Activated gamma-delta T cell treated with anti-CD3 and anti-CD28 coated beads, Interleukin-2, amount 50 U/mL, for 16 hours (primary cell): Measurements from ENCODE around the gene MMP24.
A peak's percentile ranks its signal among the peaks of the same experiment; 100 is the strongest.

Experiments
- DNase-seq: peaks from one replicate; pipeline ENCODE4 v3.0.0-alpha.2; 2020; ENCODE audit warnings: low read depth

Gene MMP24

DNA sequence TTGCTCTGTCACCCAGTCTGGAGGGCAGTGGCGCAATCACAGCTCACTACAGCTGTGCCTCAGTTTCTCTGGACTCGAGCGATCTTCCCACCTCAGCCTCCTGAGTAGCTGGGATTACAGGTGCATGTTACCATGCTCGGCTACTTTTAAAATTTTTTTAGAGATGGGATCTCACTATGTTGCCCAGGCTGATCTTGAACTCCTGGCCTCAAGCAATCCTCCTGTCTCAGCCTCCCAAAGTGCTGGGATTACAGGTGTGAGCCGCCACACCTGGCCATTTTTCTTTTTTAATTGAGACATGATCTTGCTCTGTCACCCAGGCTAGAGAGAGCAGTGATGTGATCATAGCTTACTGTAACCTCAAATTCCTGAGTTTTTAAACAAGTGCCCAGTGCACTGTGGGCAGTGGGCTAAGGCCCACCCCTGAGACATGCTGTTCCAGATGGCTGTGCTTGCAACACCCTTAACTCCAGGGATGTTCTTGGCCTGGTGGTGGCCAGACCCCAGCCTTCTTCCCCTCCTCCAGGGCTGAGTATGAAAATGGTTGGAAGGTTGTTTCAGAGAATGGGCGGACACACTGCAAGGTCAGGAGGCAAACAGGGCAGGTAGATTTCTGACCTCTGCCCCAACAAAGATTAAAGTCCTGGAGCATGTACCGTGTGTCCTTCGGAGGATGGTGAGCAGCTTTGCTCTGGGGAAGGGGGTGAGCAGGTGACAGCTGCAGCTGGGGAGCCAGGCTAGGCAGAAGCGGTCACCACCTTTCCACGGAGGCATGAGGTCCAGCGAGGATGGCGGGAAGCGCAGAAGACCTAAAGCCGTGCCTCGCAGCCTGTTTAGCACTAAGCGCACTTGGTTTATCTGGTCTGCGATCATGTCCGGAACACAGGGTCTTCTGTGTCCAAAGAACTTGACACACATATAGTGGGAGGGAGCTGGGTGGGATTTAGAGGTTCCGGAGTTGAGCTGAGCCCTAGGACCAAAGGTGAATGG lies 67.1 kb downstream of the MMP24 start:
- no peak for DNase-seq

DNA sequence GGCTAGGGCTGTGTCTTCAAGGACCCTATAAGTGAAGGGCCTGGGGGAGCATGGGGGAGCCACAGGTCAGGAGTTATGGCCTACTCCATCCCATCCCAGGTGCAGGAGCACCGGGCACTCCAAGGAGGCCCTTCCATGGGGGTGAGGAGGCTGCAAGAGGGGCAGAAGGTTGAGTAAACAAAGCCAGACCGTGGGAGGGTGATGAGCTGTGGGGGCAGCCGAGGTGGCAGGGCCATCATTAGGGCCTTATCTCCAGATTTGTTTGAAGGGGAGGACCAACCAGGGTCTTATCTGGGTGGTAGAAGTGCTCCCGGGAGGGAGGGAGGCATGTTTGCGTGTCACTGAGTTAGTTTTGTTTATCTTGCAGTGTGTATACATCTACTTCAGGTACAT lies 67.8 kb downstream of the MMP24 start:
- no peak for DNase-seq

DNA sequence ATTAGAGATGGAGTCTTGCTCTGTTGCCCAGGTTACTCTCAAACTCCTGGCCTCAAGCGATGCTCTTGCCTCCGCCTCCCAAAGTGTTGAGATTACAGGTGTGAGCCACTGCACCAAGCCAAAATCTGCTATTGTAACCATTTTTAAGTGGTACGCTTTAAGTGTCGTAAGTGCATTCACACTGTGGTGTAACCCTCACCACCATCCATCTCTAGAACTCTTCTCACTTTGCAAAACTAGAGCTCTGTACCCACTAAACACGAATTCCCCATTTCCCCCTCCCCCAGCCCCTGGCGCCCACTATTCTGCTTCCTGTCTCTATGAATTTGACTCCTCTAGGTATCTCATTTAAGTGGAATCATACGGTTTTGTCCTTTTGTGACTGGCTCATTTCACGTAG lies 68.6 kb downstream of the MMP24 start:
- DNase-seq: no peak

DNA sequence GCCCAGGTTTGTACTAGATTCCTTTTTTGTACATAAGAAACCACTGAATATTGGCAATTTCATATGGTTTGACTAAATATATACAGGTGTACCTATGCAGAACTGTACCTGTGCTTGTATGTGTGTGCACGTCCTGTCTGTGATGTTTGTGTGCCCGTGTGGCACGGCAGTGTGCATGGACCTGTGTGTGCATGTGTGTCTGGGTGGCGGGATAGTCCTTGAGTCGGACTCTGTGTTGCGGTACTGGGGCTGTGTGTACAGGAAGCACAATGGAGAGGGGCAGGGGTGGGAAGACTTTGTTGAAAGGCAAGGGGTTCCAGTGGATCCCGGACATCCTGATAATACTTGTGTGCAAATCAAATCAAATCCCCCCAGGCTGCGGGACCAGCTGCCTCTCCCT lies 69.2 kb downstream of the MMP24 start:
- no peak for DNase-seq

DNA sequence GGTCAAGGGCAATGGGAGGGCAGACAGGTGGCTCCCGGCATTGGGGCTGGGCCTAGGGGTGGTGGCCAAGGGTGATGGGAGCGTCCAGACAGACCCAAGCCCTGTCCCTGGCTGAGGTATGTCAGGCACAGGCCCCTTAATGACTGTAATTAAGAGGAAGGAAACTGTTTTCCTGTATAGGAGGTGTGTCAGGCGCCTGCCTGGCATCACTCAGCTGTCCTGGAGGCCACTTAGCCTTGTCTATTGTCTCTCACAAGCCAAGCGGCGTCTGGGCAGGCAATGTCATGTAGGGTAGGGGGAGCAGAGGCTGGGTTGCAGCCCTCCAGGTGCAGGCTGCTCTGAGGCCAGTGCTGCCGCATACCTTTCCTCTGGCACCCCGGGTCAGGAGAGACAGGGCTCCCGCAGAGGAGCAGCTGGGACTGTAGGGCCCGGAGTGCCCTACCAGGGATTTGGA lies 69.6 kb downstream of the MMP24 start:
- DNase-seq: no peak

DNA sequence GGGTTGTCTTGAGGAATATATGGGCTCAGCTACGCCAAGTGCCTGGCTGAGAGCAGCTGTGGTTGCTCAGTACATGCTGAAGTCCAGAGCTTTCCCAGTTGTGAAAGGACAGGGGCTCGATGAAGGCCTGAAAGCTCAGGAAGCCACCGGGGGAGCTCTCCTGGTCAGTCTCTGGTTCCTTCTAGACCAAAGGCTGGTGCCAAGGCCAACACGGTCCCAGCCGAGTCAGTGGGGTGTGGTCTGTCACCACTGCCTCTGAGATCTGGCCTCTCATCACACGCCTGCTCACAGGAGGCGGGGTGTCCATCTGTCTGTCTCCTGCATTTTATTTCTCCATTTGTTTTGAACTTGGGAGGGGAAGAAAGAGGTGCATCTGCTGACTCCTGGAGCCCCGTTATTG lies 70.7 kb downstream of the MMP24 start:
- DNase-seq: no peak

DNA sequence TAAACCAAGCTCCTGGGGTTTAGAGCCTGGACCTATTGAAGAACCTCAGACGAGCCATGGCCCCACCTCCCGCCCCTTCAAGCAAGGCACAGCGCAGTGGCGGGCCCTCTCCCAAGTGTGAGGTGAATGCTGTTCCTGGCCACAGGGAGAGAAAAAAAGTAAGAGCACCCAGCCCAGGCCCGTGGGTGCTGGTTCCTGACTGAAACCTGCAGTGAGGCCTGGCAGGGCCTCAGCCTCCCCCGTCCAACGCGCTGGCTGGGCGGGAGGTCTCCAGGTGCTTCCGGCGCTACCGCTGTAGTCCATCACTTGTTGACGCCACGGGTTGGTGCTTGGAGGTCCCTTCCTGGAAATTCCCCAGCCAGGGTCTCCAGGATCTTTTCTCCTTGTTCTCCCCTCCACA lies 71.2 kb downstream of the MMP24 start:
- DNase-seq: no peak

DNA sequence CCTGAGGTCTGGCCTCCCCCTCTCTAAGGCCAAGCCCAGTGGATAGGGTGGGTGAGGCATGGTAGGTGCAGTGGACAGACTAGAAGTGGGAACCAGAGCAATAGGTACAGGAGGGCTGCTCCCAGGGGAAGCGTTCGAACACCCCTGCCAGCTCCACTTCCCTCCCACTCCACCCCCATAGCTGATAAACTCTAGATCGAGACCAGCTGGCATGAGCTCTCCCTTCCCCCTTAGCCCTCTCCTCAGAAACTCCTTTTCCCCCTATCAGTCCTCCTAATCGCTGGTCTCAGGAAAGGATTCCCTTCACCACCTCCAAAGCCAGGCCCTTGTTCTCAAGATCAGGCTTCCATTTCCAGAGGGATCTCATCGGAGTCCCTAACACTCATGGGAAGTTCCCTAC lies 71.8 kb downstream of the MMP24 start:
- DNase-seq: no peak

DNA sequence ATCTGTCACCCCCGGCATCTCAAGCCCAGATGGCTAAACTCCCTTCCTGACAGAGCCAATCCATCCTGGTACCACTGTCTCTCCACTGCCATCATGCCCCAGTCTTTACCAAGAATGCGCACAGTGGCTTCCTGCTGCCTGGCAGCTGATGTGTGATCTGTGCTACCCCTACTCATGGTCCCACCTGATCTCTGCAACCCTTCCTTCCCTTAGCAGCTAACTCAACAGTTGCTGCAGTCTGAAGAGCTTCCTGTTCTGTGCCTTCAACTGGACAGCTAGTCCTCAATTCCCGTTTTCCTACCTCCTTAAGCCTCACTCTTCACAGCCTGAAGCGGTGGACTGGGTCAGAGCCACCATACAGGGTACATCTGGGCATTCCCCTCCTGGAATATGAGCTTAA lies 73.3 kb downstream of the MMP24 start:
- no peak for DNase-seq

DNA sequence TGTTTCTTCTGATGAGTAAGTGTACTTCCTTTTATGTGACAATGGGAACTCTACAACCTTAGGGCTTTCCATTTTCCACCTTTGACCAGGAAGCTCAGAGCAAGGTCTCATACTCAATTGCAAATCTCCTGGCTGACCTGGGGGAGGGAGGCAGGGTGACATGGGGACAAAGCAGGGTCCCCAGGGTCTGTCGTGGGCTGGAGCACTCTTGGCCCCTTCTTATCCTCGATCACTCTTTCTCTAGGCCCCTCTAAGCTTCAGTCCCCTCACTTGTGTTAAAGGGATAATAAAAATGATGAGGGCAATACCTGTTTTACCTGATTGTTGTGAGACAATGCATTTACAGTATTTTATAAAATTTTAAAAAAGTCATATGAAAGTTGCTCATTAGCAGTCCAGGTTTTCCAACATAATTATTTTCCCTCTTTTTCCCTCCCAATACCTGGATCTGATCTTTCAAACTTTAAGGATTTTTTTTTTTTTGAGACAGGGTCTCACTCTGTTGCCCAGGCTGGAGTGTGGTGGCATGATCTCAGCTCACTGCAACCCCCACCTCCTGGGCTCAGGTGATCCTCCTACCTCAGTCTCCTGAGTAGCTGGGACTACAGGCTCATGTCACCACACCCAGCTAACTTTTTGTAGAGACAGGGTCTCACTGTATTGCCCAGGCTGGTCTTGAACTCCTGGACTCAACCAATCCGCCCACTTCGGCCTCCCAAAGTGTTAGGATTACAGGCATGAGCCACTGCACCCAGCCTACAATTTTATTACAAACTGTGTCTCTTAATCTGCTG lies 74.2 kb downstream of the MMP24 start:
- no peak for DNase-seq

DNA sequence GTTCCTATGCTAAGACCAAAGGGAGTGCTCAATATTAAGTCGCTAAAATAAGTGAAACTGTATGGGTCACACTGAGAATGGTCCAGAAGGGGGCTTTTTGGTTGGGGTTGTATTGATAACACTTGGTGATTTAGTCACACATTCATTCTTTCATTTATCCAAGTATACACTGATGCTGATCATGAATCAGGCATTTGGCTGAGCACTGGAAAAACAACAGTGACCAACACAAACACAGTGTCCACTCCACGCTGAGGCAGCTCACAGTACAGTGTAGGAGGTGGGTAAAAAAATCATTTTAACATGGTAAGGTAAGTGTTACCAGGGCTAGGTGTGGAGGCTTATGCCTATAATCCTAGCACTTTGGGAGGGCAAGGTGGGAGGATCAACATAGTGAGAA lies 74.9 kb downstream of the MMP24 start:
- no peak for DNase-seq

DNA sequence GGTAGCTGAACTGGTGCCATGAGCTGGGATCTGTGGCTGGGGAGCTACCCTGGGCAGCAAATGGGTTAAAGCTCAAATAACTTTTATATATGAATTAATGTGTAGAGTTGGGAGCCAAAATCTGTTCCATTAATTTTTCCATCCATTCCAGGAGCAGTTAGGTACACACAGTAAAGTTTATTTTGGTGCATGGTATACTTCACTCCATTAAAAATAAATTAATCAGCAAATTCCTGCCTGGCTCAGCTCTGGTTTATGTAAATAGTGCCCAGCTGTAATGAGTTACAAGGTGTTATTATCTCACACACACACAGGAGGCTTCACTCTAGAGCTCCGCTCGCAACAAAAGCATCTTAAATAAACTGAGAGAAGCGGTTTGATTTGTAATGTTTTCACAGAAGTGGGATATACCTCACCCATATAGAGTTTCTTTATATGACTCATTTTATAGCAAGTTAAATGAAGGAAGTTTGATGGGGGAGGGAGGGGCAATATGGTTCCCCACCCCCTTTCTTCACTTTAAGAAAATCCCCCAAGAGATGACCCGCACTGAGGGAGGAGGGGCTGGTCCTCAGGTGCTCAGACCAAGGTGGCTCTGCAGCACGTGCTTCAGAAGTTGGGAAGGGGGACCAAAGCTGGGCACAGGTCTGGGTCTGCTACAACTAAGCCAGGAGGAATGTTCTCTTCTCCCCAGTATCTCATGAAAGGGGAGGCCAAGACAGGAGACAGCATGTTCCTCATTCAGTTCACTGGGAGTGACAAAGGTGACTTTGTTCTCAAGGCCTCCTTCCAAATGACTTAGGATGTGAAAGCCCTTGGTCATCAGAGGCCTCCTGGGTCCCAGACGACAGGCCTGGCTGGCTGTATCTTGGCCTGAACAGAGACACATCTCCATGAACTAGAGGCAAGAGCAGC lies 76.2 kb downstream of the MMP24 start:
- DNase-seq: no peak

DNA sequence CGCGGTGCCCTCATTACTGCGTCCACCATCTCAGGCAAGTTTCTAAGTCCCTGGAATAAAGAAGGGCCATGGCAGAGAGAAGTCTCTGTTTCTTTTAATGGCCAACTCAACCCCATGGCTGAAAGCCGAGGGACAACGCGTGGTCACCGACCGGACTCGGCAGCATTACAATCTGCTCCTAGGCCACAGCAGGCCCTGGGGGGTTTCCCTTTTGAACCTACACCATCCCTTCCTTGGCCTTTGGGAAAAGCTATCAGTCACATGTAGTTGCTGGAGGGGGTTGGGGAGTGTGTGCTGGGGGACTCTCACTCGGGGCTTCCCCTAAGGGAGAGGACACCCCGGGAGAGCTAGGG lies 76.9 kb downstream of the MMP24 start:
- DNase-seq: no peak

DNA sequence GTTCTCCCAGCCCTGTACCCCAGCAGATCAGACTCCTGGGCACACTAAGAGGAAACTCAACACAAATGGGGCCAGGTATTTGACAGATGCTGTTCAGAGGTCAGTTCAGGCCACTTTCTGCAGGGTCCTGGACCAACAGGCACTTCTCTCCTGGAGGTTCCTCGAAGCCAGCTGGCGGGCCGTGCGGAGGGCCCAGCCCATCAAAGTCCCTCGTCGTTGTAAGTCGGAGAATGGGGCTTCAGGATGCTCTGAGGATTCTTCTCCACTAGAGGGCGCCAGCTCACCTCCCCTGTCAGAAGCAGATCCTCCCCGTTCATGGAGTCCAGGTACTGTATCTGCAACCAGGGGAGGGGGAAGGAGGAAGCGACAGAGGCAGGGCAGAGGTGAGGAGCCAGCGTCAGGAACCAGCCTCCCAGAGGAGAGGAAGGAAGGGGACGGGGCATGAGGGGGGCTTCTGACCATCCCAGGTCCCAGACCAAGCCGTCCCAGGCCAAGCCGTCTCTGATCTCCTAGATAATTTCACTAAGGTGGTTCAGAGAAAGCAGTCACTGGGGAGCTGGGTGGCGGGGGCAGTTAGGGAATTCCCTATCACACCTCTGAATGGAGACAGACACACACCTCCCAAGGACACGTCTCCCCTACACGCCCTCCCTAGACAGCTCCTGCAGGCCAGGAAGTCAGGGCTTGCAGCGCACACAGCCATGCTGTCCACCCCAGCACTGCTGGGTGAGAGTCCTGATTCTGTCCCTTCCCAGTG lies 77.4 kb downstream of the MMP24 start:
- peak; percentile 78 for DNase-seq

DNA sequence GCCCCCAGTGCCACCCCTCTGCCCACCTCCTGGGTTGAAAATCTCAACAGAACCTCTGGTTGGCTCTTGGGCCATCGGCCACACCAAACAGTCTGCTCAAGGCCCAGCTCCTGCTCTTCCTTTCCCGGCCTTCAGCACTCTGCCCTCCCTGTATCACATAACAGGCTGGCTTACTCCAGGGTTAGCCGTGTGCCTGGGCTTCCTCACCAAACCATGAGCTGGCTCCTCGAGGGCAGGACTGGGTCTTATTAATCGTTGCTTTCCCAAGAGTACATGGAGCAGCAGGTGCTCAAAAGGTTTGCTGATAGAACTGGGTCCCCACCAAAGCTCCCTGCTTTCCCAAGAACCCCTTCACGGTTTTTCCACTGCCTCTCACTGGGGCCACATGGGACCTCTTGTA lies 78.5 kb downstream of the MMP24 start:
- DNase-seq: no peak

DNA sequence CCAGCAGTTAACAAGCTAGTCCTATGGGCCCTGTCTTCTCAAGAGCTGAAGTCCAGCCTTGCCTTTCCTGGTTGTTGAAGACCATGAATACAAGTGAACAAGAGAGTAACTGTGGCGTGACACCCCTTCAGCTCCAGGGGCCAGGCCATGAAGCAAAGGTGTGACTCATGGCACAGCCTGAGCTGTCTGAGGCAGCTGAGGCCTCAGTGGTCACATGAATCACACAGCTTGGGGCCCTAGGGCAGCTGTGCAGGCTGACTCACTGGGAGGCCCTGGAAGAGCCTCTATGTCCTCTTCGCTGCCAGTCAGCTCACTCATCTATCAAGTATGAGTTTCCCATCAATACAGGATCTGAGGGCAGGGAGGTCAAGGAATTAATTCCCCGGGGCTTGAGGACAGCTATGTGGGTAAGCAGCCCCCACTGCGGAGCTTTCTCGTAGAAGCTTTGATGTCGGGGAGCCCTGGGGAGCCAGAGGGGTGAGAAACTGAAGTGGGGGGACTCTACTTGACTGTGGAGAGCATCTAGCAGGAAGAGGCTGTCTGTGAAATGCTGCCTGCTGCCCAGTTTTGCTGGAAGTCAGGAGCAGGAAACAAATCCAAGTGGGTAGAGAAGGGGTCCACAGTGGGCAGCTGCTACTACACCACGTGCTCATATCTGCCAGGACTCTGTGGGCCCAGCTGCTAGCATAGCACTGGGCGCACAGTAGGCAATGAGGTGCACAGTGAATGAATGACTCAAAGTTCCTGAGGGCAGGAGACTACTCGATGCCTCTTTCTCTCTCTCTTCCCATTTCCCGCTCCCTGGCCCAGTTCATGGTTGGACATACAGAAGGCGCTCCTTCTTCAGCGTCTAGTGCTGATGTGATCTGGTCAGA lies 79.4 kb downstream of the MMP24 start:
- DNase-seq: peak; percentile 43

DNA sequence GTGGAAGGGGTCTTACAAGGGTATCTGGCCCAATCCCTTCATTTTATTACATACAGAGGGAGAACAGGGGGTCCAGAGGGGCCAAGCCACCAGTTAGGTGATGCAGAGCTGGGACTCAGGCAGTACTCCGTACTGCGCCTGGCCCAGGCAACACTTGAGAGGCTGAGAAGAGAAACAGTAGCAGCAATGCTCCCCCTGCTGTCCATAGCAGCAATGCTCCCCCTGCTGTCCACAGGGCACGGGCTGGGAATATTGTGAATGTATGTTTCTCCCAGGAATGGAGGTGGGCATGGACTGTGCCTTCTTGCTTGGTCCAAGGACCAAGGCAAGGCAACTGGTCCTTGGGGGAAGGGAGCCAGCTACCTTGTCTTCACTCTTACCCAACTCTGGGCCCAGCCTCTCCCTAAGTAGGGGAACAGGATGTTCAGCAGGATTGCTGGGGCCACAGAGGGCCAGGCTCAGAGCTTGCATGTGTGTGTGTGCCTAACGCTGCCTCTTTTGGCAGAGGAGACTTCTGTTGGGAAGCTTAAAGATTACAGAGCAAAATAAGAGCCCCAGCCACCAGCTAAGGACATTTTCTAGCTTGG lies 80.5 kb downstream of the MMP24 start:
- no peak for DNase-seq

DNA sequence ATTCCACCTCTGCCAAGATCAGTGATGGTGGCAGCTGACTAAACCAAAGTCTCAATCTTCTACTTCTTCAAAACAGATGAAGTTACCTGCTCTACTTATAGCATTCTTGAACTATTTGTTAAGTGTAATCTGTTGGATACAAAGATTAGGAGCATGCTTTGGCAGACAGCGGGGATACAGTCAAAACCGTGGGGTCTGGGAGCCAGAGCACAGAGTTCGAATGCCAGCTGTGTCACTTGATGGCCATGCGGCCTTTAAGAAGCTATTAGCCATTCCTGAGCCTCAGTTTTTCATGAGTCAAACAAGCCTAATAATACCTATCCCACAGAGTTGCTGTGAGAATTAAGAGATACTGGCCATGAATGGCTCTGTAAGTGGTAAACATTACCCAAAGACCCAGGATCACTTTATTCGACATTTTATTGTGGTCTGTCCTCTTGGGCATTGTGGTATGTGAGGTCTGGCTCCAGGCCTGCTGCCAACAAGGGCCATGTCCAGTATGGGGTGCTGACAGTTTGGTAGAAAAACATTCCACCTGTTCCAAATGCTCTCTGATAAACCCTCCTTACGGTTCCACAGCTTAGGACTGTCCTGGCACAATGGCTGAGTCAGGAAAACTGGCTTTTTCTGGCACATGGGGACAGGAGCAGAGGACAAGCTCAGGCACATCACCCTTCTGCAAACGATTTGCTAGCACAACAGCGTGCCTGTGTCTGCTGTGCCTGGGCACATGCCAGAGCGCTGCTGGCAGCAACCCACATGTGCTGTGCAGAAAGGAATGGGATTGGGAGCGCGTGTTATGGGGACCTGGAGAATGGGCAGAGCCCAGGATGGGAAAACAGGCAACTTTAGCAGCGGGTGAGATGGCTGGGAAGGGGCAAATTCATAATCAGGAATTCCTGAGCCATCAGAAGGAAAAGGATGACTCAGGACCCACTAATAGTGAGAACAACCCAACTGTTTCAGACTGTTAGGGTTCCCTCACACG lies 81.5 kb downstream of the MMP24 start:
- no peak for DNase-seq

DNA sequence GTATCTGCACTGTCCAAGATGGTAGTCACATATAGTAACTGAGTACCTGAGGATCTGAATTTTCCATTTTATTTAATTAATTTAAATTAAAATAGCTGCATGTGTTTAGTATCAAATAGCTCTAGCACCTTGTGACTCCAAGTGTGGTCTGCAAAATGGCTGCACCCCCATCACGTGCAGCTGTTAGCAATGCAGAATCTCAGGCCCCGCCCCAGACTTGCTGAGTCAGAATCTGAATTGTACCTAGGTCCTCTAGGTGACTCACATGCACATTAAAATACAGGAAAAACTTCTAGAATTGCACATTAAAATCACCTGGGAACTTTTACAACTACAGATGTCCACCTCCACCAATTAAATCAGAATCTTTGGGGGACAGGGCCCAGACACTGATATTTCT lies 84.9 kb downstream of the MMP24 start:
- DNase-seq: no peak
